ENCODE measurements around the gene GMDS. TPM values are rescaled to one million over a fixed set of nuclear protein-coding genes. Genes with fewer than 3 reads are reported as not detected.

GMDS gene
- total and polyA plus RNA-seq, 2 of the 8 experiments (the other 6 are each of a cell fraction or from before 2014, with no cell fraction given), result 16.8 to 50.0 TPM

DNA sequence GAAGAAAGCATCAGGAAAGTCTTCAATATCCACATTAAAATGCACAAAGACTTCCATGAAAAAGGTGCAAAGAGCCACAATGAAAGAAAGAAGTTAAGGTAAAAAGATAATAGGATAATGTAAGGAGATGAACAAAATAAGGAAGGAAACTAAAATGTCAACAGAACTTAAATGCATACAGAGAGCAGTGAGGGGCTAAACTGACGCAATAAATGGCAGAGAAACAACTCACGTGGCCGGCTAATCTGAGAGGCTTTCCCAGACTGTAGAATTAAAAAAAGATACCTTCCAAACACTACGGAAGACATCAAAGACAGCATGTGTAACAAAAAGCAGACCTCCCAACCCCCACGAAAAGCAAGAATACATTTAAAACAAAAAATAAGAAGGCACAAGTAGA is 73.7 kb downstream of the GMDS start (continued):
- TF ChIP-seq, protein P1, sequence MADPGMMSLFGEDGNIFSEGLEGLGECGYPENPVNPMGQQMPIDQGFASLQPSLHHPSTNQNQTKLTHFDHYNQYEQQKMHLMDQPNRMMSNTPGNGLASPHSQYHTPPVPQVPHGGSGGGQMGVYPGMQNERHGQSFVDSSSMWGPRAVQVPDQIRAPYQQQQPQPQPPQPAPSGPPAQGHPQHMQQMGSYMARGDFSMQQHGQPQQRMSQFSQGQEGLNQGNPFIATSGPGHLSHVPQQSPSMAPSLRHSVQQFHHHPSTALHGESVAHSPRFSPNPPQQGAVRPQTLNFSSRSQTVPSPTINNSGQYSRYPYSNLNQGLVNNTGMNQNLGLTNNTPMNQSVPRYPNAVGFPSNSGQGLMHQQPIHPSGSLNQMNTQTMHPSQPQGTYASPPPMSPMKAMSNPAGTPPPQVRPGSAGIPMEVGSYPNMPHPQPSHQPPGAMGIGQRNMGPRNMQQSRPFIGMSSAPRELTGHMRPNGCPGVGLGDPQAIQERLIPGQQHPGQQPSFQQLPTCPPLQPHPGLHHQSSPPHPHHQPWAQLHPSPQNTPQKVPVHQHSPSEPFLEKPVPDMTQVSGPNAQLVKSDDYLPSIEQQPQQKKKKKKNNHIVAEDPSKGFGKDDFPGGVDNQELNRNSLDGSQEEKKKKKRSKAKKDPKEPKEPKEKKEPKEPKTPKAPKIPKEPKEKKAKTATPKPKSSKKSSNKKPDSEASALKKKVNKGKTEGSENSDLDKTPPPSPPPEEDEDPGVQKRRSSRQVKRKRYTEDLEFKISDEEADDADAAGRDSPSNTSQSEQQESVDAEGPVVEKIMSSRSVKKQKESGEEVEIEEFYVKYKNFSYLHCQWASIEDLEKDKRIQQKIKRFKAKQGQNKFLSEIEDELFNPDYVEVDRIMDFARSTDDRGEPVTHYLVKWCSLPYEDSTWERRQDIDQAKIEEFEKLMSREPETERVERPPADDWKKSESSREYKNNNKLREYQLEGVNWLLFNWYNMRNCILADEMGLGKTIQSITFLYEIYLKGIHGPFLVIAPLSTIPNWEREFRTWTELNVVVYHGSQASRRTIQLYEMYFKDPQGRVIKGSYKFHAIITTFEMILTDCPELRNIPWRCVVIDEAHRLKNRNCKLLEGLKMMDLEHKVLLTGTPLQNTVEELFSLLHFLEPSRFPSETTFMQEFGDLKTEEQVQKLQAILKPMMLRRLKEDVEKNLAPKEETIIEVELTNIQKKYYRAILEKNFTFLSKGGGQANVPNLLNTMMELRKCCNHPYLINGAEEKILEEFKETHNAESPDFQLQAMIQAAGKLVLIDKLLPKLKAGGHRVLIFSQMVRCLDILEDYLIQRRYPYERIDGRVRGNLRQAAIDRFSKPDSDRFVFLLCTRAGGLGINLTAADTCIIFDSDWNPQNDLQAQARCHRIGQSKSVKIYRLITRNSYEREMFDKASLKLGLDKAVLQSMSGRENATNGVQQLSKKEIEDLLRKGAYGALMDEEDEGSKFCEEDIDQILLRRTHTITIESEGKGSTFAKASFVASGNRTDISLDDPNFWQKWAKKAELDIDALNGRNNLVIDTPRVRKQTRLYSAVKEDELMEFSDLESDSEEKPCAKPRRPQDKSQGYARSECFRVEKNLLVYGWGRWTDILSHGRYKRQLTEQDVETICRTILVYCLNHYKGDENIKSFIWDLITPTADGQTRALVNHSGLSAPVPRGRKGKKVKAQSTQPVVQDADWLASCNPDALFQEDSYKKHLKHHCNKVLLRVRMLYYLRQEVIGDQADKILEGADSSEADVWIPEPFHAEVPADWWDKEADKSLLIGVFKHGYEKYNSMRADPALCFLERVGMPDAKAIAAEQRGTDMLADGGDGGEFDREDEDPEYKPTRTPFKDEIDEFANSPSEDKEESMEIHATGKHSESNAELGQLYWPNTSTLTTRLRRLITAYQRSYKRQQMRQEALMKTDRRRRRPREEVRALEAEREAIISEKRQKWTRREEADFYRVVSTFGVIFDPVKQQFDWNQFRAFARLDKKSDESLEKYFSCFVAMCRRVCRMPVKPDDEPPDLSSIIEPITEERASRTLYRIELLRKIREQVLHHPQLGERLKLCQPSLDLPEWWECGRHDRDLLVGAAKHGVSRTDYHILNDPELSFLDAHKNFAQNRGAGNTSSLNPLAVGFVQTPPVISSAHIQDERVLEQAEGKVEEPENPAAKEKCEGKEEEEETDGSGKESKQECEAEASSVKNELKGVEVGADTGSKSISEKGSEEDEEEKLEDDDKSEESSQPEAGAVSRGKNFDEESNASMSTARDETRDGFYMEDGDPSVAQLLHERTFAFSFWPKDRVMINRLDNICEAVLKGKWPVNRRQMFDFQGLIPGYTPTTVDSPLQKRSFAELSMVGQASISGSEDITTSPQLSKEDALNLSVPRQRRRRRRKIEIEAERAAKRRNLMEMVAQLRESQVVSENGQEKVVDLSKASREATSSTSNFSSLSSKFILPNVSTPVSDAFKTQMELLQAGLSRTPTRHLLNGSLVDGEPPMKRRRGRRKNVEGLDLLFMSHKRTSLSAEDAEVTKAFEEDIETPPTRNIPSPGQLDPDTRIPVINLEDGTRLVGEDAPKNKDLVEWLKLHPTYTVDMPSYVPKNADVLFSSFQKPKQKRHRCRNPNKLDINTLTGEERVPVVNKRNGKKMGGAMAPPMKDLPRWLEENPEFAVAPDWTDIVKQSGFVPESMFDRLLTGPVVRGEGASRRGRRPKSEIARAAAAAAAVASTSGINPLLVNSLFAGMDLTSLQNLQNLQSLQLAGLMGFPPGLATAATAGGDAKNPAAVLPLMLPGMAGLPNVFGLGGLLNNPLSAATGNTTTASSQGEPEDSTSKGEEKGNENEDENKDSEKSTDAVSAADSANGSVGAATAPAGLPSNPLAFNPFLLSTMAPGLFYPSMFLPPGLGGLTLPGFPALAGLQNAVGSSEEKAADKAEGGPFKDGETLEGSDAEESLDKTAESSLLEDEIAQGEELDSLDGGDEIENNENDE (IDR thresholded peaks at IDR 0.05; ENCODE audit: insufficient replicate concordance, low read length), result no peak
- TF ChIP-seq FOSL1 (IDR thresholded peaks at IDR 0.05; ENCODE audit: insufficient read depth, low read depth, low read length), result no peak
- no peak for TF ChIP-seq SIRT6 (IDR thresholded peaks at IDR 0.05; ENCODE audit: low read length)
- TF ChIP-seq POLR2A (IDR thresholded peaks at IDR 0.05; ENCODE audit: control extremely low read depth in 1 of 2, low read depth in 2 of 2, low read length in 2 of 2), result no peak
- no peak for TF ChIP-seq BRCA1 (IDR thresholded peaks at IDR 0.05; ENCODE audit: low read depth, low read length)
- TF ChIP-seq GABPA (IDR thresholded peaks at IDR 0.05; ENCODE audit: borderline replicate concordance, insufficient read depth, low read length), result no peak
- TF ChIP-seq BACH1 (IDR thresholded peaks at IDR 0.05; ENCODE audit: low read length), result no peak
- no peak for TF ChIP-seq RXRA (IDR thresholded peaks at IDR 0.05; ENCODE audit: insufficient read depth, low read depth, low read length)
